Fibroblast of the conjunctiva (primary cell): ENCODE measurements around the gene CELF3.

Experiments
- DNase-seq: peaks from one replicate; pipeline ENCODE4 v3.0.0-alpha.2; 2010; ENCODE audit warnings: low read depth

Gene CELF3

GRCh38 chr1:151720974-151721787, 4.6 kb upstream of the CELF3 start, which contains the start of gene RIIAD1:
Gene RIIAD1, plus strand, starts transcription at chr1:151721522. Its CDS starts 15 bp downstream, at chr1:151721537.
- DNase-seq = no peak

- DNase-seq = no peak
Measured at GRCh38 chr1:151720554-151720953, 4.0 kb upstream of the CELF3 start.

DNA sequence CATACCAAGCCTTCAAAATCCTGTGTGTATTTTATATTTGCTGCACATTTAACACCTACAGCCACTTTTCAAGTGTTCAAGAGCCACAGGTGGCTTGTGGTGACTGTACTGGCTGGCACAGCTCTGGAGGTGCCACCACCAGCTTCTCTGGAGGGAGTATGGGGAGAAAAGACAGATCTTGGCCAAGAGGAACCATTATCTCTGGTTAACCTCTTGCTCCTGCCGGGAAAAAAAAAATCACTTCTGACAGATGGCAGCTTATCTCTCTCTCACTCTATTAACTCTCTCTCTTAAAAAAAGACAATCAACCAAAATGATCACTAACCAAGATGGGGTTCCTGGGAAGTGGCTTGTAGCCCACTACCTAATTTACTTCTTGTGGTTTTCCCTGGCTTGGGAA, 3.5 kb upstream of the CELF3 start:
- no peak for DNase-seq

- no peak for DNase-seq
Measured at GRCh38 chr1:151718666-151719065, 2.1 kb upstream of the CELF3 start.

- DNase-seq = no peak
Measured at GRCh38 chr1:151718011-151718431, 1.4 kb upstream of the CELF3 start.

DNA sequence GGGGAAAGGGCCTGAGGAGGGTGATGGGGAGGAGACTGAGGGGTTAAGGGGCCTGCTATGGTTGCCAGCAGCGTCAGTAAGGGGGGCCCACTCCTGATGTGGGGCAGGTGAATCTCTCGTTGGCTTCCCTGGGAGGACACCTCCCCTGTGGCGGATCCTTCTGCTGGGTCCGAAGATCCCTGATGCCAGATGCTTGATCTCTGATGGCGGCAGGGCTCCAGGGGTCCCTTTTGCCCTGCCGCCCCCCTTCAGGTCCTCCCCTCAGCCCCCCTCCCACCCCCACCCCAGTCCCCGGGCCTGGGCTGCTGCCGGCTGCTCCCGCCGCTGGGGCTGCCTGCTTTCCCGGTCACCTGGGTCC, 219 bp downstream of the CELF3 start:
- DNase-seq = no peak

DNA sequence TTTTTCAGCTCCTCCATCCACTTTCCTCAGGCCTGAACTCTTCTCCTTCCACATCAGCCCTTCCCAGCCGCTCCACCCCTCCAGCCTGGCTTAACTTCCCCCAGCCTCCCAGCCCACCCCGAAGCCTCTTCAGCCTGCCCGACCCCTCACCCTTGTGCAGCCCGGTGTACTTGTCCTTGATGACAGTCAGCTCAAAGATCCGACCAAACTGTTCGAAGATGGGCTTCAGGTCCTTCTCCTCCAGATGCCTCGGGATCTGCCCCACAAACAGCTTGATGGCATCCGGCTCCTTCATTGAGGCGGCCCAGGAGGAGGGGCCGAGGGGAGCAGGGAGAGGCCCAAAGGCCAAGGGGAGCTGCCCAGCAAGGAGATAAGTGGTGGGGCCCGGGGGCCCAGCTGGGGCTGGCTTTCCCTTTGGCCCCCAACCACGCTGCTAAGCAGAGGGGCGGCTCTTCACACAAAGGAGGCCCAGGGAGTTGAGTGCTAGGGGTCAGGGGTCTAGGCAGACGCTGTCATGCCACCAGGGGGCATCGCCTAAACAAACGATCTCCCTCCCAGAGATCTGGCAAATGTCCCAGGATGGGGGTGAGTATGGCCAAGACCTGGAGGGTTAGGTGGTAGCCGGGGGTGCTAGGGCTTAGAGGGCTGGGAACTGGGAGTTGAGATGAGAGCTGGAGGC, 738 bp downstream of the CELF3 start:
- no peak for DNase-seq

GRCh38 chr1:151714820-151715725, 1.5 kb downstream of the CELF3 start:
- DNase-seq = no peak

DNA sequence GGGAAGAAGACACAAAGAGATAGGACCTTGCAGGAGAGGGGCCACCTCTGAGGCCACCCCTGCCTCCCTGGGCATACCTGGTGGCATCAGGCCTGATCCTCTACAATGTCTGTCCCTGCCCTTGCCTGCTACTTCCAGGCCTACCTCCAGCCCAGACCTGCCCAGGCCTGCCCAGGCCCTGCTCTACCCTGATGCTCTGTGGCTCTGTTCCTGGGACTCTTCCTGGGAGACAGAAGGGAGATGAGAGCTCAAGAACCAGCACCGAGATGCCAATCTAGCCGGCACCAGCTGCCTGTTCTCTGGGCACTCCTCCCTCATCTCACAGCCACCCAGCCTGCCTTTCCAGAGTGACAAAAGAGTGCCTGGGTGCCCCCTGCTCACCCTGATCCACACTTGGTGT, 2.7 kb downstream of the CELF3 start:
- DNase-seq = no peak

- no peak for DNase-seq
Measured at GRCh38 chr1:151713044-151713443, 3.6 kb downstream of the CELF3 start.

GRCh38 chr1:151711951-151712350, 4.7 kb downstream of the CELF3 start:
- DNase-seq = no peak

GRCh38 chr1:151711044-151711800, 5.4 kb downstream of the CELF3 start:
- no peak for DNase-seq

GRCh38 chr1:151710187-151710840, 6.3 kb downstream of the CELF3 start:
- no peak for DNase-seq

DNA sequence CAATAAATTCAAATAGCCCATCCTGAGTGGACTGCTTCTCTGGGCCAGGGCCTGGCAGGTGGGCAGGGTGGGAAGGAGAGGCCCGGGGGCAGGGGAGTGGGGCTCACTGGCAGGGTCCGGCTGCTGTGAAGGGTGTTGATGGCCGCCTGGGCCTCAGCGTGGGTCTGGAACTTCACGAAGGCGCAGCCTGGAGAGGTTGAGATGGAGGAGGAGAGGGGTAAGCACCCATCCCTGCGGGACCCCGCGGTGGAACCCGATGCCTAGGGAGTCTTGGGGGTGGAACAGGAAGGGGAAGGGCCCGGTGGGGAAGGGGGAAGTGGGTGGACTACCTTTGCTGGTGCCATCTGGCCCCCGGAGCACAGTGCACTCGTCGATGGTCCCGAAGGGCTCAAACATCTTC, 7.7 kb downstream of the CELF3 start:
- no peak for DNase-seq

- no peak for DNase-seq
Measured at GRCh38 chr1:151707541-151708065, 9.0 kb downstream of the CELF3 start.

DNA sequence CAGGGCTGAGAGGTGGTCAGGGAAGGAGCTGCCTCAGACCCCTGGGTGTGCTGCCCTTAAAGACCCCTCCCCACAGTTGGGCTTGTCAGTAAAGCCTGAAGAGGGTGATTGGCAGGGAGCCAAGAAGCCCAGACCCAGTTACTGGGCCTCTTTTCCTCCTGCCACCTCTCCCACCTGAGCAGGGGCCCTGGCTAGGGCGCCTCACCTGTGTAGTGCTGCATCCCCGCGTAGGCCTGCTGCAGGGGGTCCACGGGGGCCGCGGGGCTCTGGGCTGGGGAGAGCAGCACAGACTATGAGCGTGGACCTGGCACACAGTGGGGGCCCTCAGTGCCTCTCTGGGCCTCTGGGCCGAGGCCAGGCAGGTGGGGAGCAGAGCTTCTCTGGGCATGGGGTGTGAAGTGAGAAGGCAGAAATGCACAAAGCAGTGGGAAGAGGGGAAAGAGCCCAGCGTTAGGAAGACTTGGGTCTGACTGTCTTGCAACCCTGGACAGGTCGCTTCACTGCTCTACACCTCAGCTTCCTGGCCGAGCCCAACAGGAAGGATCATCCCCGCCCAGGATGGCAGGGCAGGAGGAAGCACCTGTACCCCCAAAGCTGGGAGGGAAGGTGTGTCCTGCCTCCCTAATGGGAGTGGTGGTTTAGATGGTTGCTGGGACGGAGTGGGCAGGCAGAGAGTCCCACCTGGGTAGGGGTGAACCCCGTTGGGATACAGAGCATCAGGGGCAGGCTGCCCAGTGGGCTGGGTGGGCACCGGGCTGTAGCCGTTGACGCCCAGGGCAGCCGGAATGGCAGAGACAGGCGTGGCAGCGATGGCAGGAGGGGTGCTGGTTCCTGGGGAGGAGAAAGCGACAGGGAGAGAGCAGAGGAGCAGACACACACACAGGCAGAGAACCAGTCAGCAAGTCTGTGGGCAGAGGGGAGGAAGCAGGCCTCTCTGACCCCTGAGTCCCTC, 9.9 kb downstream of the CELF3 start:
- no peak for DNase-seq

- DNase-seq = no peak
Measured at GRCh38 chr1:151705753-151706463, 10.7 kb downstream of the CELF3 start.

DNA sequence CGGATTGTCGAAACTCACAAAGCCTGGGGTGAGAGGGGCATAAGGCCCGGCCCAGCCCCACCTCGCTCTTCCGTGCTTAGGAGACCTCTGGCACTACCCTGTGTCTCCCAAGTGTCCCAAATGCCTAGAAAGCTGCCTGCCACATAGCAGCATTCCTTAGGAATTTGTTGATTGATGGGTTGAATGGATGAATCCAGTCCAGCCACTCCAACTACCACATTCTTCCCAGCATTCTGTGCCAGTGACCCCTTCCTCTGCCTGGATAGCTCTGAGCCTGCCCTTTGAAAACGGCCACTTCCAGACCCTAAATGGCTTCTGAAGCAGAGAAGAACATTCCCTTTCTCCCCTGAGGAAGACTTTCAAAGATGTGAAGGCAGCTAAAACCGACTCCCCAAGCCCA, 11.5 kb downstream of the CELF3 start:
- no peak for DNase-seq

GRCh38 chr1:151704246-151704645, 12.4 kb downstream of the CELF3 start:
- no peak for DNase-seq
